DOHH2 (cell line): ENCODE data around the gene IL32.
"Not testable (repeated sequence)": the region's sequence is repeated elsewhere in the genome, so short reads cannot be mapped to it uniquely, and the experiment has no call there.

ENCODE experiments used
- H3F3A ChIP-seq: fragments of 200-600 bp; sonication (generic), shearing (Covaris generic); 2 replicates; pipeline ENCODE4 v1.6.0; 2016; ENCODE audit warnings: antibody characterized with exemption, mild to moderate bottlenecking; ENCODE audit not compliant: control insufficient read depth, insufficient read depth
- H3K27ac ChIP-seq: fragments of 200-600 bp; sonication (generic); 2 replicates; pipeline ENCODE4 v1.5.1; 2014; ENCODE audit warnings: low read depth, mild to moderate bottlenecking, low read length, moderate library complexity
- H3K27me3 ChIP-seq: fragments of 200-600 bp; sonication (generic); 2 replicates; pipeline ENCODE4 v1.6.1; 2014; ENCODE audit warnings: mild to moderate bottlenecking, low read length, mixed read lengths; ENCODE audit not compliant: control insufficient read depth
- H3K36me3 ChIP-seq: fragments of 200-600 bp; sonication (generic); 2 replicates; pipeline ENCODE4 v1.6.1; 2014; ENCODE audit warnings: mild to moderate bottlenecking, low read length, moderate library complexity, mixed read lengths; ENCODE audit not compliant: control insufficient read depth
- H3K4me1 ChIP-seq: fragments of 200-600 bp; sonication (generic); 2 replicates; pipeline ENCODE4 v1.6.1; 2014; ENCODE audit warnings: mild to moderate bottlenecking, low read length, mixed read lengths; ENCODE audit not compliant: control insufficient read depth
- H3K4me2 ChIP-seq: fragments of 200-600 bp; sonication (generic); 2 replicates; pipeline ENCODE4 v1.6.0; 2014; ENCODE audit warnings: mild to moderate bottlenecking, low read length, moderate library complexity
- H3K4me3 ChIP-seq: fragments of 200-600 bp; sonication (generic); 2 replicates; pipeline ENCODE4 v1.5.1; 2014; ENCODE audit warnings: mild to moderate bottlenecking, low read length, mixed read lengths
- H3K79me2 ChIP-seq: fragments of 200-600 bp; sonication (generic); 2 replicates; pipeline ENCODE4 v1.6.1; 2014; ENCODE audit warnings: mild to moderate bottlenecking, low read length, mixed read lengths; ENCODE audit not compliant: control insufficient read depth
- H3K9me2 ChIP-seq: fragments of 200-600 bp; sonication (generic); replicated peaks from 2 replicates; pipeline ENCODE4 v1.6.1; 2014; ENCODE audit warnings: mild to moderate bottlenecking, low read length, mixed read lengths; ENCODE audit not compliant: control insufficient read depth
- H3K9me3 ChIP-seq: fragments of 200-600 bp; sonication (generic); 2 replicates; pipeline ENCODE4 v1.6.1; 2014; ENCODE audit warnings: antibody characterized with exemption, low read length, mixed read lengths; ENCODE audit not compliant: control insufficient read depth, insufficient read depth
- H4K20me1 ChIP-seq: fragments of 200-600 bp; sonication (generic); 2 replicates; pipeline ENCODE4 v1.6.0; 2014; ENCODE audit warnings: low read depth, mild to moderate bottlenecking, antibody characterized with exemption, low read length, moderate library complexity; ENCODE audit not compliant: control insufficient read depth, insufficient read depth
- EZH2phosphoT487 ChIP-seq: fragments of 200-600 bp; sonication (generic); IDR thresholded peaks from 2 replicates; pipeline ENCODE4 v1.6.1; 2017; ENCODE audit warnings: borderline replicate concordance, mild to moderate bottlenecking, antibody characterized with exemption, low read length, moderate library complexity, mixed read lengths
- TF ChIP-seq, protein P1 (sequence below): fragments of 200-600 bp; sonication (generic); IDR thresholded peaks from one replicate; pipeline ENCODE4 v1.5.1; 2014; ENCODE audit warnings: antibody characterized with exemption, mild to moderate bottlenecking, low read depth, low read length; ENCODE audit not compliant: poor library complexity, severe bottlenecking

The IL32 gene

GRCh38 chr16:3051009-3051408 is 14.4 kb upstream of the IL32 start:
- peak overlapping the region; percentile 23 for H3K4me3 ChIP-seq

GRCh38 chr16:3051494-3051893 is 13.9 kb upstream of the IL32 start:
- Histone ChIP-seq H3K27ac (peak overlapping the region; percentile 7; the same call in 1 of the 2 replicates), H3K4me2 (peak overlapping the region; percentile 59), H3K4me1 (peaks cover 44% of the 10 kb centered on the region)

More at GRCh38 chr16:3051009-3051408, 14.4 kb upstream of the IL32 start:
- Histone ChIP-seq H3K4me1 (peaks cover 44% of the 10 kb centered on the region), H3K36me3 (no peaks in the 10 kb centered on the region), H3K27ac (peak overlapping the region; percentile 7), H4K20me1 (no peaks in the 10 kb centered on the region), H3K9me2 (no peaks in the 10 kb centered on the region), H3K27me3 (peaks cover 16% of the 10 kb centered on the region), H3K4me2 (peak overlapping the region; percentile 59), H3K9me3 (no peaks in the 10 kb centered on the region), H3F3A (0 out of 2 replicates have a peak, but pooled peaks cover 8% of the 10 kb centered on the region), H3K79me2 (no peaks in the 10 kb centered on the region)
- TF ChIP-seq, protein P1, sequence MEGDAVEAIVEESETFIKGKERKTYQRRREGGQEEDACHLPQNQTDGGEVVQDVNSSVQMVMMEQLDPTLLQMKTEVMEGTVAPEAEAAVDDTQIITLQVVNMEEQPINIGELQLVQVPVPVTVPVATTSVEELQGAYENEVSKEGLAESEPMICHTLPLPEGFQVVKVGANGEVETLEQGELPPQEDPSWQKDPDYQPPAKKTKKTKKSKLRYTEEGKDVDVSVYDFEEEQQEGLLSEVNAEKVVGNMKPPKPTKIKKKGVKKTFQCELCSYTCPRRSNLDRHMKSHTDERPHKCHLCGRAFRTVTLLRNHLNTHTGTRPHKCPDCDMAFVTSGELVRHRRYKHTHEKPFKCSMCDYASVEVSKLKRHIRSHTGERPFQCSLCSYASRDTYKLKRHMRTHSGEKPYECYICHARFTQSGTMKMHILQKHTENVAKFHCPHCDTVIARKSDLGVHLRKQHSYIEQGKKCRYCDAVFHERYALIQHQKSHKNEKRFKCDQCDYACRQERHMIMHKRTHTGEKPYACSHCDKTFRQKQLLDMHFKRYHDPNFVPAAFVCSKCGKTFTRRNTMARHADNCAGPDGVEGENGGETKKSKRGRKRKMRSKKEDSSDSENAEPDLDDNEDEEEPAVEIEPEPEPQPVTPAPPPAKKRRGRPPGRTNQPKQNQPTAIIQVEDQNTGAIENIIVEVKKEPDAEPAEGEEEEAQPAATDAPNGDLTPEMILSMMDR, result no peak
- TF ChIP-seq EZH2phosphoT487, result no peak

GRCh38 chr16:3052571-3053329 is 12.7 kb upstream of the IL32 start:
- H4K20me1 ChIP-seq, H3F3A ChIP-seq, H3K79me2 ChIP-seq, H3K4me2 ChIP-seq, H3K4me3 ChIP-seq, H3K36me3 ChIP-seq, H3K9me2 ChIP-seq, H3K27me3 ChIP-seq, H3K27ac ChIP-seq, H3K9me3 ChIP-seq: not testable (repeated sequence)
- H3K4me1 ChIP-seq, result peaks cover 48% of the 10 kb centered on the region

More at GRCh38 chr16:3051494-3051893, 13.9 kb upstream of the IL32 start:
- Histone ChIP-seq H3K27me3 (peaks cover 11% of the 10 kb centered on the region), H4K20me1 (no peaks in the 10 kb centered on the region), H3K36me3 (no peaks in the 10 kb centered on the region), H3K9me2 (no peaks in the 10 kb centered on the region), H3F3A (0 out of 2 replicates have a peak, but pooled peaks cover 8% of the 10 kb centered on the region), H3K4me3 (peak overlapping the region; percentile 23), H3K9me3 (no peaks in the 10 kb centered on the region), H3K79me2 (no peaks in the 10 kb centered on the region)
- TF ChIP-seq EZH2phosphoT487, result no peak
- TF ChIP-seq, protein P1, result no peak

GRCh38 chr16:3053330-3053710 is 12.1 kb upstream of the IL32 start:
- H3K4me2 ChIP-seq, H3F3A ChIP-seq, H4K20me1 ChIP-seq, H3K27ac ChIP-seq, H3K36me3 ChIP-seq, H3K27me3 ChIP-seq, H3K4me3 ChIP-seq, H3K9me3 ChIP-seq, H3K9me2 ChIP-seq, H3K79me2 ChIP-seq: not testable (repeated sequence)
- peaks cover 51% of the 10 kb centered on the region for H3K4me1 ChIP-seq
